Measurements from ENCODE around the gene EXD3.
"Not testable (repeated sequence)": the region's sequence is repeated elsewhere in the genome, so short reads cannot be mapped to it uniquely, and the experiment has no call there.

Gene EXD3

DNA sequence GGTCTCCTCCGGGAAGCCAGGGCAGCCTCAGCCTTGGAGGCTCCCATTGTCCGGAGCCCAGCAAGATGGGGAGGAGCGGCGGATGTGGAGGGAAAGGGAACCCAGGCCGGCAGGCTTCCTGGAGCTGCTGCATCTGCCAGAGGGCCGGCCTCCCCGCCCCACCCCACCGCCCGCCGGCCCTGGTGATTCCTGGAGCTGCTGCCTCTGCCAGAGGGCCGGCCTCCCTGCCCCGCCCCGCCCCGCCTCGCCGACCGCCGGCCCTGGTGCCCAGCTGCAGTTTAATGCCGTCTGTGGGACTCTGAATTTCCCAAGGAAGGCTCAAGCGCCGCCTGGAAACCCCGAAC, 31.6 kb downstream of the EXD3 start:
- no peak for DNase-seq

DNA sequence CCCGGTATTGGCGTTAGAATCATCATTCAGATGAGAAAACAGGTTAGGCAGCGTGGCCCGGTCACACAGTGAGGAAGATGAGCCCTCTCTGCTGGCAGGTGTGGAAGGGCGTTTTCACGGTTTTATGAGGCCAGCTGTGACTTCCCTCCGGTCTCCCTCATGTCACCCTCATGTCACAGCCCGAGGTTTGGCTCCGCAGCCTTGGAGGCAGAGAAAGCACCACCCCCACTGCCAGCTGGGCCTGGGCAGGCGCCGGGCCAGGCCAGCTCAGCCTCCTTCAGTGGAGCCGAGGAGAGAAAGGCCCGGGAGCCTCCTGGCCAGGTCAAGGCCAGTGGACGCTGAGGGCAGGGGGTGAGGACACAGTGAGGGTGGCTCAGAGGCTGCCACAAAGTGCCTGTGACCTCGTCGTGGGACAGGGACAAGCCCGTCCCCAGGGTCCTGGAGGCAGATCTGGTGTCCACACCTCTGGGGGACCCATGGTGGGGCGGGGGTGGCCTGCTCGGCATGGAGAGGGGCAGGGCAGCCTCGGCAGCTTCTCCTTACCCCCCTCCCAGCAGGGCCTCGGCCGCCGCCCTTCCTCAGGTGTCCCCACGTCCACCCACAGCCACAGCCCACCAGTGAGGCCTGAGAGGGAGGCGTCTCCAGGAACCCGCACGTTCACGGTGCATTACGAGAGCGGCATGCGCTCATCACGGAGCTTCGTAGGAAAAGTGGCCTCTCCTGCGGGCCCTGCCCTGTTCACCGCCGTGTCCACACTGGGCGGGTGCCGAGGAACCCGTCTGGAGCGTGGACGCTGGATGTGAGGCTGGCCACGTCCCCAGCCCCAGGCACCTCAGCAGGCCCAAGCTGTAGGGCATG, 32.2 kb downstream of the EXD3 start:
- no peak for DNase-seq

DNA sequence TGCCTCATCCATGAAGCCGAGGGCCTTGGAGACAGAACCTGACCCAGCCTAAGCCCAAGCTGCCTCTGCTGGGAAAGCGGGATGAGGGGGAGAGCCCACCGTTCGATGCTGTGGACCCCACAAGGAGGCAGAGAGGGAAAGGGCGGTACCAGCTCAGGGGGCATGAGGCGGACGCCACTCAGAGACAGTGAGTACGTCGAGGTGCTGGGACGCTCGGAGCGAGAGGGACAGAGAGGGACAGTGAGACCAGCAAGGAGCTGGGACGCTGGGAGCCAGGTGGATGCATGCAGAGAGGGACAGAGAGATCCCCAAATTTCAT, 33.6 kb downstream of the EXD3 start:
- DNase-seq: no peak

DNA sequence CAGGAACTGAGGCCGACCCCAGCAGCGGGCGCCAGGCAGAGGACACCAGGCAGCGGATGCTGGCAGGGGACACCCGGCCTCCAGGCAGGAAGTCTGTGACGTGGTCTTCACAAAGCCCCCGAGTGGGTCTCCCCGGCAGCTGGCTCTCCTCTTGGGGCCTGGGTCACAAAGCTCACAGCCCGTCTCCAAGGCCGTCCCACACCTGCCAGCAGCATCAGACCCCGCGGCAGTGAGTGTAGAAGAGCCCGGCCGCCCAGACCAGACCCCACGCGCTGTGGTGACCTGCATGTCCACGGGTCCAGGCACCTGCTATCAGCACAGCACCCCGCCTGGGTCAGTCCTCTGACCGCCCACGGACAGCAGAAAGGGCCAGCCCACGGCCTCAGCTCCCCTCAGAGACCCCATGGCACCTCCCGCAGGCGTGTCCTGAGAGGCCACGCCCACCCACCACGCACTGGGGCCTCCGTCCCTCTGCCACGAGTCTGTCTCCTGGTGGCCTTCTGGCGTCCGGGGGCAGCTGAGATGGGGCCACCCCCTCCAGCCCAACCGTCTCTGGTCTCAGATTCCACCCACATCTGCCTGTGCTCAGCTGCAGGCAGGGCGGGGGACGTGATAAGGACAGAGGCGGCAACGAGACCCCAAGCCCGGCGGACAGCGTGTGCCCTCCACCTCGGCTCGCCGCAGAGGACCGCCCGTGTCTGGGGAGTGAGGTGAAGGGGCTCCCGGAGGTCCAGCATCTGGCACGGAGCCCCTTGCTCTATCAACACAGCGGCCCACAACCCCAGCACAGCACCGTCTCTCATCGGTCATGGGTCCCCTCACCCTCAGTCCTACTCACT, 34.2 kb downstream of the EXD3 start:
- DNase-seq: no peak

DNA sequence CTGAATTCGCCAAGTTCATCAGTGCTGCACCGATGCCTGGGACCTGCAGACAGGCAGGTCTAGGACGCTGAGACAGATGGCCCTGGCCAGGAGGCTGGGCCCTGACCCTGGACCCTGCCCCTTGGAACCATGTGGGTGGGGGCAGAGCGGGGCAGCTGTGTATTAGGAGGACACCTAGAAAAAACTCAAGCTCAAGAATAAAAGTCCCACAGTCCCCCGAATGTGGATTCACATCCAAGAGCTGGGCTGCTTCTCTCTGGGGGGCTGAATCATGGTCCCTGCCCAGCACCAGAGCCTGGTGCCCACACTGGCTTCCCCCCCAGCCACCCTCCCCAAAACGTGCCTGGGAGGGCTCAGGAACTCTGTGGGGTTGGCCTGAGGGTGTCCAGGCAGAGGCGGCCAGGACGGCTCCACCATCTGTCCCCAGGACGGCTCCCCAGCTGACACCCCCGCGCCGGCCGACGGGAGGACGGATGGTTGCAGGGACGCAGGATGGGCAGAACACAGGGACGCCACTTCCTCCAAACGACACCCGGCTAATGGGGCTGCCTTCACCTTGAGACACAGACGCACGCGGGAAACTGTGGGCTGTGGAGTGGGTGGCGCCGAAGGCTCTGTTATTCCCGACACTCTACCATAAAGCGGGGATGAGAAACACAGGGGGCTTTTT, 34.9 kb downstream of the EXD3 start:
- no peak for DNase-seq

DNA sequence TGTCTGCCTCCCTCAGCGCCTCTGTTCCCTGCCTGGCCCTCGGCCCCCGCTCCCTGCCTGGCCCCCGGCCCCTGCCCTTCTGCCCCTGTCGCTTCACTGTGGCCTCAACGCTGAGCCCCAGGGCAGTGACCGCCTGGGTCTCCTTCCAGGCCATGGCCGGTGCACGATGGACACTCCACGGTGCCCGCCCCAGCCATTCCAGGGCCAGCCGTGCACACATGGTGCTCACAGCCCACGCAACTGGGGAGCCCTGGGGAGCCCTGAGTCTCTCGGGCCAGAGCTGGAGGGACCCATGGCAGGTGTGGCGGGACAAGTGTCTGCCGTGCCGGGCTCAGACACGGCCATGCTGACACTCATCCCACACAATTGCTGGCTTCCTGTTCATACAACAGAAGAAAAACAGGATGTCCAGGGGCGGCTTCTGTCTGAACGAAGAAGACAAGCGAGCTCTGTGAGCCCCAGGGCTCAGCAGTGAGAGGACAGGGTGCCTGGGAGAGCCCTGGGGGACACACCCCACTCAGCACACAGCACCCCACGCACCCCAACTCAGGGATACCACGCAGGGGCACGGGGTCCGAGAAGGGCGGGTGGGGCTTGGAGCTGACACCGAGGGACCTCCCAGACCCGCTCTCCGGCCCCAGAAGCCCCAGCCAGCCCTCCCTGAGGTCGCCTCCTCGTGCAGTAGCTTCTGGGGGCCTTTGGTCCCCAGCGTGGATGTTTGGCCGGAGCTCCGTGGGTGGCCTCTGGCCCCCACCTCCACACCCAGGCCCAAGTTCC, 35.7 kb downstream of the EXD3 start:
- DNase-seq: peak; percentile 34 to 35

DNA sequence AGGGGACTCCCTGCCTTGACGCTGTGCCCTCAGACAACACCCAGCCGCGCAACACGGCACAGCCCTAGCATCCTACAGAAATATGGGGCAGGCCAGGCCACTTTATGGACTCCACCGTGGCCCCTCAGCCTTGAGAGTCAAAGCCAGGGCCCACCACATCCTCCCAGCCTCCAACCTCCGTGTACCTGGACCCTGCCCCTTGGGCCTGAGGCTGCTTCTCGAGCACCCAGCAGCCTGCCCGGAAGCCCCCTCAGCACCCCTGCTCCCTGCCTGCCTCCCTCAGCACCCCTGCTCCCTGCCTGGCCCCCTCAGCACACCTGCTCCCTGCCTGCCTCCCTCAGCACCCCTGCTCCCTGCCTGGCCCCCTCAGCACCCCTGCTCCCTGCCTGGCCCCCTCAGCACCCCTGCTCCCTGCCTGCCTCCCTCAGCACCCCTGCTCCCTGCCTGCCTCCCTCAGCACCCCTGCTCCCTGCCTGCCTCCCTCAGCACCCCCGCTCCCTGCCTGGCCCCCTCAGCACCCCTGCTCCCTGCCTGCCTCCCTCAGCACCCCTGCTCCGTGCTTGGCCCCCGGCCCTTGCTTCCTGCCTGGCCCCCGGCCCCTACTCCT, 36.4 kb downstream of the EXD3 start:
- DNase-seq: not testable (repeated sequence)

DNA sequence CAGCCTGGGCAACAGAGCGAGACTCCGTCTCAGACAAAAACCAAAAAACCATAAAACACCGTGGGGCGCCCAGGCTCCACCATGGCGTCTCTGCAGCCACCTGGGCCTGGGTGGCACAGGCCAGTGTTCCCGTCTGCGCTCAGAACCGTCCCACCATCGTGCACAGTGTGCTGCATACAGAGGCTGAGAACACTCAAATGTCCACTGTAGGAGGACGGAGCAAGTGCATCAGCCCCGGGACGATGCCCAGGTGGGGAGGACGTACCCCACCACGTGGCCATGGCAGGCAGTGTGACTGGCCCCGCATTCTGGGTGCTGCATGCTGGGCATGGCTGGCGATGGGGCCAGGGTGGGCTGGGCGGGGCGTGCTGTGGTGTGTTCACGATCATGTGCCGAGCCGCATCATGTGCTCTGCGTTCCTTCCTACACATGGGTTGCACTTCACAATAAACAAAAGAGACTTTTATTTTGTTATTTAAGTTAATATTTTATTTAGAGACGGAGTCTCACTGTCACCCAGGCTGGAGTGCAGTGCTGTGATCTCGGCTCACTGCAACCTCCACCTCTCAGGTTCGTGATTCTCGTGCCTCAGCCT, 37.8 kb downstream of the EXD3 start:
- no peak for DNase-seq

DNA sequence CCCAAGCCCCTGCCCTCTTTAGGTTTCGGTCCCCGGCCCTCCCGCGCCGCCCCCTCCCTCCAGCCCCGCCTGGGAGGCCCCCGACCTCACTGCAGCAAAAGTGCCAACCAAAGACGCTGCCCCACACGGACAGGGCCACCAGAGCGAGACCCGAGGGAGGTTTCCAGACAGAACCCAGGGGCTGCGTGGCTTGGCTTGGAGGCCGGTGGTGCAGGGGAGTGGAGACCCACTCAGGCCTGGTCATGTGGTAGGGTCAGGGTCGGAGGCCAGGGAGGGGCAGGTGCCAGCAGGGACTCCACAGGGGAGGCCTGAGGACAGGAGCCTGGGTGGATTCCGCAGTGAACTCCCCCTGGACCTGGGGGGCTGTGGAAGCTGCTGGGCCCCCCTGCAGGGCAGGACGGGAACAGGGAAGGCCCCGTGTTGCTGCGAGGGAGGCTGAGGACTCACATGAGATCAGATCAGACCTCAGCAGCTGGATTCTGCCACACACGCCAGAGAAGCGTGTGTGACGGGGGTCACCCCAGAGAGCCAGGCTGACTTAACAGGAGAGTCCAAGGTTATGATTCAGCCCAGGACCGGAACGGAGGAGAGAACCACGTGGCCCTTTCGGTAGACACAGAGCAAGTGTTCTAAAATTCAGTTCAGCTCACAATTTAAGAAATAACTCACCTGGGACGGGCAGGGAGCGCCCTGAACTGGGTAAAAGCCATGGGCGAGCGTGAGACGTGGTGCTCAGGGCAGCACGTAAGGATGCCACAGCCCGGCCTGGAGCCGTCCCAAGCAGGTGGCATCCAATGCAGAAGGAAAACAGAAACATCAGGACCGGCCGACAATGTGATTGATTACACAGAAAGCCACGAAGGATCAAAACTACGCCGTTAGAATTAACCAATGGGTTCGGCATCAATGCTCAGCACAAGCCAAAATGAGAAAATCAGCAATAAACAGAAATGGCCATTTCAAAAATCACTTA, 38.9 kb downstream of the EXD3 start:
- DNase-seq: no peak

DNA sequence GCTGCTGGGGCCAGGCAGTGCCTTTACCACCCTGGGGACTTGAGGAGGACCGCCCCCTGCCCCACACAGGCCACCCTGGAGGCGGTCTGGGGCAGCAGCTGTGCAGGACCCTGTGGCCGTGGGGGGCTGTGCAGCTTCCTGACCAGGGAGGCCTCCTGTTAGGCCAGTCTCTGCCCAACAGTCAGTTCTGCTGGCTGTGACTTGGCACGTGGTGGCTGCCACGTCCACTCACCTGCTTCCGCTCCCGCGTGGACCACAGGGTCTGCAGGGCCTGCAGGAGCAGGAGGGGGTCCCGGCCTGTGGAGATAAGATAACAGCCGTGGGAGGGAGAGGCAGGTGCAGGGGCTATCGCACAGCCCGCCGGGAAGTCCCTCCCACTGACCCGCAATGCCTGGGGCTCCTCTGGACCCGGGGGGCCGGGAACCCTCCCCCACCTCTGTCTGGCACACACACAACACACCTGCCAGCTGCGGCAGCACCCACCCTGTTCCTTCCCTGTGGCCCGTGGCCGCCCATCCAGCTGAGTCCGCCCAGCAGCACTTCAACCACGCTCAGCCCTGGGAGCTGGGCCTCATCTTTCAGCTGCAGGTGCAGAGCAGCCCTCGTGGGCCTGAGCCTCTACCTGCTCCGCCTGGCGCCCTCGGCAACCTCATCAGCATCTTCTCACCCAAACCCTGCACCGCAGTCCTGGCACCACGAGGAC, 39.7 kb downstream of the EXD3 start:
- DNase-seq: no peak

DNA sequence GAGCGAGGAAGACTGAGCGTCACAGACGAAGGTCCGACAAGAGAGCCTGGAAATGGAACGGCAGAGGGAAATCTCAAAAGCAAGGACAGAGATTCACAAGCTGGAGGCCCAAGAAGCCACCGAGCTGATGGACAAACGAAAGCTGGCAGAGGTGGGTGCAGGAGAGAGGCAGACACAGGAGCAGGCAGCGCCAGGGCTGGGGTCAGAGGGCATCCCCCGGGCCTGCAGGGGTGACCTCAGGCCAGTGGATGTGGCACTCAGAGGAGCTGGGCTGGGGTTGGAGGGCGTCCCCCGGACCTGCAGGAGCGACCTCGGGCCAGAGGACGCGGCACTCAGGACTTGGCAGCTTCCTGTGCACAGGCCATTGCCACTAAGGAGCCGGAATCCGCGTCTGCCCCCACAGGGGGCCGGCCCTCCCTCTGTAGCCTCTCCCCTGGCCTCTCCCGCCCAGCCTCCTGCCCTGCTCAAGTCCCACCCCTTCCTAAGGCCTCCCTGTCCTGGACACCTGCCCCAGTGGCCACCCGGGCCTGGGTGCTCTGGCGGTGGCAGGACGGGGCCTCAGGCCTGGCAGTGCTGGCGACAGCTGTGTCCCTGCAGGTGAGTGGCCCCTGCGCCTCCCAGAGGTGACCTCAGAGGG, 40.4 kb downstream of the EXD3 start:
- DNase-seq: no peak

DNA sequence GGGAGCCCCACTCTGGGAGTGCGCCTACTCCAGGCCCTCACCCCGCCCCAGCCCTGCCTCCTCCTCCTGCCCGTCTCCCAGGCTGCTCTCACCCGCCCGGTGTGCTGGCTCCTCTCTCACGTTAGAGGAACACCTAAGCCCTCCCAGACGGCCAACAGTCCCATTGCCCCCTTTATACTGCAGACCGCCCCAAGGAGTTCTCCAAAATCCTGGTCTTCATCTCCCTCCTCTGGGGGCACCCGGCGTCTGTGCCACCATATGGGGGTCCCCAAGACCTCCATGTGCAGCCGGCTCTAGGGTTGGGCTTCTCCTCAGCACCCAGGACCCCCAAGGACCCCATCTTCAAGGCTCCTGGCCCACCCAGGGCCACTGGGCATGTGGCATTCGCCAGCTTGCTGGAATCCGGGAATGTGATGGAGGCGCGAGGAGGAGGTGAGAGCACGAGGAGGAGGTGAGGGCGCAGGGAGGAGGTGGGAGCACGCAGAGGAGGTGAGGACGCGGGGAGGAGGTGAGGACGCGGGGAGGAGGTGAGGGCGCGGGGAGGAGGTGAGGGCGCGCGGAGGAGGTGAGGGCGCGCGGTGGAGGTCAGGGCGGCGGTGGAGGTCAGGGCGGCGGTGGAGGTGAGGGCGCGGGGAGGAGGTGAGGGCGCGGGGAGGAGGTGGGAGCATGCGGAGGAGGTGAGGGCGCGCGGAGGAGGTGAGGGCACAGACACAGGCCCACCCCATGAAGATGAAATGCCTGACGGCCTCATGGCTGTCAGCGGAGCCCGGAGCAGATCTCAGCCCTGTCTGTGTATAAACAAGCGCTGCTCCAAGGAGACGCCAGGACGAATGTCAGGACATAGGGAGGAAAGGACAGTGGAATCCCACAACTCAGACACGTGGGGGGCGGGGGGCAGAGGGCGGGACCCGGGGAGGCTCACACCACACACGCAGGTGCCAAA, 41.2 kb downstream of the EXD3 start:
- no peak for DNase-seq

DNA sequence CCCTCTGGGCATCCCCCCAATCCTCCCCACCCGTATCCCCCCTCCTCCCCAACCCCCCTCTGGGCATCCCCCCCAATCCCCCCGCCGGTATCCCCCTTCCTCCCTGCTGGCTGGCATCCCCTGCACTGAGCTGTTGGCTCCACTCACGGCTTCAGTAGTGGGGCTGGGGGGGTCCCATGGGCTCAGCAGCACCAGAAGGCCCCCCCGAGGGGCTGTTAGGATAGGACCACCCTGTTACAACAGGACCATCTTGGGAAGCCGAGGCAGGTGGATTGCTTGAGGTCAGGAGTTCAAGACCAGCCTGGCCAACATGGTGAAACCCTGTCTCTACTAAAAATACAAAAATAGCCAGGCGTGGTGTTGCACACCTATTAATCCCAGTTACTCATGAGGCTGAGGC, 42.4 kb downstream of the EXD3 start:
- DNase-seq: no peak

DNA sequence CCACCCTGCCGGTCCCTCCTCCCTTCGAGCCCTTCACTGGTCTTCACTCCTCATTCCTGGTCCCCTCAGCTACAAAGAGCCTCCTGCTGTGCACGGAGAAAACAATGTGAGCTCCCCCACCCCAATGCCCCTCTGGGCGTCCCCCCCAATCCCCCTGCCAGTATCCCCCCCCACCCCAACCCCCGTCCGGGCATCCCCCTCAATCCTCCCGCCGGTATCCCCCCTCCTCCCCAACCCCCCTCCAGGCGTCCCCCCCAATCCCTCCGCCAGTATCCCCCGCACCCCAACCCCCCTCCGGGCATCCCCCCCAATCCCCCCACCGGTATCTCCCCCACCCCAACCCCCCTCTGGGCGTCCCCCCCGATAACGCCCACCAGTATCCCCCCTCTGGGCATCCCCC, 42.8 kb downstream of the EXD3 start:
- no peak for DNase-seq

DNA sequence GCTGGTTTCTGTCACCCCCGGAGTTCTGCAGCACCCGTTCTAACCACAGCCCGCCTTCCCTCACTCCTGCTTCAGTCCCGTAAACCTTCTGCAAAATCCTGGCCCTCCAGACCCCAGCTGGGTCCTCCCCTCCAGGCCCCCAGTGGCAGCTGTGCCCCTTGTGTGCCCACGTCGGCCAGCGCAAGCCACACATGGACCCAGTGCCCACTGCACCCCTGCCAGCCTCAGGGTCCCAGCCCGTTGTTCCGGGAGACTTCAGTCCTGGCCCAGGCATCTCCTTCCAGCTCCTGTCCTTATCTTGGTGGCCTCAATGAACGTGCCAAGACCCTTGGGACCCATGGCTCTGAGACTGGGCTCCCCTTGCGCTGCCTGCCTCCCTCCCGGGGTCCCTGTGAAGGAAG, 43.2 kb downstream of the EXD3 start:
- DNase-seq: no peak

DNA sequence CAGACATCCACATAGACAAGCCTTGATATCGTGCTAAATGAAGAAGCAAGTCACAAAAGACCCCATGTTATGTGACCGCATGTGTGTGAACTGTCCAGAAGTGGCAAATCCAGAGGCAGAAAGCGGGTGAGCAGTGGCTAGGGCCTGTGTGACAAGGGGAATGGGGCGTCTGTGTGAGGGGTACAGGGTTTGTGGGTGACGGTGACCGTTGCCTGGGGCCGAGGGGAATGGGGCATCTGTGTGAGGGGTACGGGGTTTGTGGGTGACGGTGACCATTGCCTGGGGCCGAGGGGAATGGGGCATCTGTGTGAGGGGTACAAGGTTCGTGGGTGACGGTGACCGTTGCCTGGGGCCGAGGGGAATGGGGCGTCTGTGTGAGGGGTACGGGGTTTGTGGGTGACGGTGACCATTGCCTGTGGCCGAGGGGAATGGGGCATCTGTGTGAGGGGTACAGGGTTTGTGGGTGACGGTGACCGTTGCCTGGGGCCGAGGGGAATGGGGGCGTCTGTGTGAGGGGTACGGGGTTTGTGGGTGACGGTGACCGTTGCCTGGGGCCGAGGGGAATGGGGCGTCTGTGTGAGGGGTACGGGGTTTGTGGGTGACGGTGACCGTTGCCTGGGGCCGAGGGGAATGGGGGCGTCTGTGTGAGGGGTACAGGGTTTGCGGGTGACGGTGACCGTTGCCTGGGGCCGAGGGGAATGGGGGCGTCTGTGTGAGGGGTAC, 44.1 kb downstream of the EXD3 start:
- DNase-seq: not testable (repeated sequence)

DNA sequence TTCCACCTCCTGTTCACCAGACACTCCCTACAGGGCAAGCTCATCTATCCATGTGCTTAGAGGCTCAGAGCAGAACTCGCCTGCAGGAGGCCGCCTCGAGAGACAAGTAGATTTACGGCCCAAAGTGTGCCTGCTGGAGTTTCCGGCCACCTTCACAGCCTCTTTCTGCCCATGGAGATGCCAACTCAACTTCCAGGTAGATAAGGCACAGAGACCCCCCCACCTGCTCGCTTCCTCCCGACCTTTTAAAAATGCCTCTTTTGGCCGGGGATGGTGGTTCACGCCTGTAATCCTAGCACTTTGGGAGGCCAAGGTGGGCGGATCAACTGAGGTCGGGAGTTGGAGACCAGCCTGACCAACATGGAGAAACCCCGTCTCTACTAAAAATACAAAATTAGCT, 46.6 kb downstream of the EXD3 start:
- DNase-seq: no peak
